Vagina (tissue), 2 donors: ENCODE results near the gene UBR3. TPM values are rescaled to one million over a fixed set of nuclear protein-coding genes. Genes with fewer than 3 reads are reported as not detected.

Experiments
- DNase-seq, 2 donors: peaks; one replicate each; pipeline ENCODE4 v3.0.0-alpha.2; 2017; ENCODE audit errors: extremely low spot score in 2 of 2
- H3K27ac ChIP-seq: fragments of 200-600 bp; sonication (generic); one replicate; pipeline ENCODE4 v1.5.1; 2019
- H3K27me3 ChIP-seq: fragments of 200-600 bp; sonication (generic); one replicate; pipeline ENCODE4 v1.5.1; 2019
- H3K36me3 ChIP-seq, 2 donors: fragments of 200-600 bp; sonication (generic); one replicate each; pipeline ENCODE4 v1.5.1; 2017 to 2019
- H3K4me1 ChIP-seq: fragments of 200-600 bp; sonication (generic); one replicate; pipeline ENCODE4 v1.5.1; 2019
- H3K4me3 ChIP-seq, 2 donors: fragments of 200-600 bp; sonication (generic); 1 replicate in 1 of 2; 2 replicates in 1 of 2; pipeline ENCODE4 v1.5.1; 2016 to 2019
- H3K9me3 ChIP-seq: fragments of 200-600 bp; sonication (generic); one replicate; pipeline ENCODE4 v1.5.1; 2019
- POLR2A ChIP-seq, 2 donors: fragments of 450-650 bp; IDR thresholded peaks; one replicate each; pipeline ENCODE4 v1.6.1; 2017; ENCODE audit warnings: antibody characterized with exemption in 2 of 2, mild to moderate bottlenecking in 2 of 2, moderate library complexity in 2 of 2
- POLR2AphosphoS5 ChIP-seq, 2 donors: sonication (generic); formaldehyde crosslinking; IDR thresholded peaks; one replicate each; pipeline ENCODE4 v1.9.0; 2017; ENCODE audit warnings: antibody characterized with exemption in 2 of 2, mild to moderate bottlenecking in 2 of 2, low read depth in 1 of 2; ENCODE audit not compliant: insufficient read depth in 1 of 2
- intact Hi-C: fragments of 100-400 bp; cut with DNase I; formaldehyde crosslinking; loops from one replicate; pipeline ENCODE4 v1.15.1; 2023
- total RNA-seq: library from RNA; depleted of rRNA; stranded (reverse); fragments of >200 nt; gene quantifications from one replicate; pipeline ENCODE4 v1.2.3, GENCODE V29; 2016
- TF ChIP-seq, protein P1 (sequence below), 3 experiments: fragments of 450-650 bp in 2 of 3; fragments of 200-600 bp in 1 of 3; sonication (generic) in 1 of 3; IDR thresholded peaks; one replicate each; pipeline ENCODE4 v1.5.1; 2017 to 2019; ENCODE audit warnings: antibody characterized with exemption in 3 of 3, mild to moderate bottlenecking in 2 of 3, moderate library complexity in 2 of 3

Gene UBR3, protein sequence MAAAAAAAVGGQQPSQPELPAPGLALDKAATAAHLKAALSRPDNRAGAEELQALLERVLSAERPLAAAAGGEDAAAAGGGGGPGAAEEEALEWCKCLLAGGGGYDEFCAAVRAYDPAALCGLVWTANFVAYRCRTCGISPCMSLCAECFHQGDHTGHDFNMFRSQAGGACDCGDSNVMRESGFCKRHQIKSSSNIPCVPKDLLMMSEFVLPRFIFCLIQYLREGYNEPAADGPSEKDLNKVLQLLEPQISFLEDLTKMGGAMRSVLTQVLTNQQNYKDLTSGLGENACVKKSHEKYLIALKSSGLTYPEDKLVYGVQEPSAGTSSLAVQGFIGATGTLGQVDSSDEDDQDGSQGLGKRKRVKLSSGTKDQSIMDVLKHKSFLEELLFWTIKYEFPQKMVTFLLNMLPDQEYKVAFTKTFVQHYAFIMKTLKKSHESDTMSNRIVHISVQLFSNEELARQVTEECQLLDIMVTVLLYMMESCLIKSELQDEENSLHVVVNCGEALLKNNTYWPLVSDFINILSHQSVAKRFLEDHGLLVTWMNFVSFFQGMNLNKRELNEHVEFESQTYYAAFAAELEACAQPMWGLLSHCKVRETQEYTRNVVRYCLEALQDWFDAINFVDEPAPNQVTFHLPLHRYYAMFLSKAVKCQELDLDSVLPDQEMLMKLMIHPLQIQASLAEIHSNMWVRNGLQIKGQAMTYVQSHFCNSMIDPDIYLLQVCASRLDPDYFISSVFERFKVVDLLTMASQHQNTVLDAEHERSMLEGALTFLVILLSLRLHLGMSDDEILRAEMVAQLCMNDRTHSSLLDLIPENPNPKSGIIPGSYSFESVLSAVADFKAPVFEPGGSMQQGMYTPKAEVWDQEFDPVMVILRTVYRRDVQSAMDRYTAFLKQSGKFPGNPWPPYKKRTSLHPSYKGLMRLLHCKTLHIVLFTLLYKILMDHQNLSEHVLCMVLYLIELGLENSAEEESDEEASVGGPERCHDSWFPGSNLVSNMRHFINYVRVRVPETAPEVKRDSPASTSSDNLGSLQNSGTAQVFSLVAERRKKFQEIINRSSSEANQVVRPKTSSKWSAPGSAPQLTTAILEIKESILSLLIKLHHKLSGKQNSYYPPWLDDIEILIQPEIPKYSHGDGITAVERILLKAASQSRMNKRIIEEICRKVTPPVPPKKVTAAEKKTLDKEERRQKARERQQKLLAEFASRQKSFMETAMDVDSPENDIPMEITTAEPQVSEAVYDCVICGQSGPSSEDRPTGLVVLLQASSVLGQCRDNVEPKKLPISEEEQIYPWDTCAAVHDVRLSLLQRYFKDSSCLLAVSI (N-terminal part only)
- 59.2 TPM for total RNA-seq

DNA sequence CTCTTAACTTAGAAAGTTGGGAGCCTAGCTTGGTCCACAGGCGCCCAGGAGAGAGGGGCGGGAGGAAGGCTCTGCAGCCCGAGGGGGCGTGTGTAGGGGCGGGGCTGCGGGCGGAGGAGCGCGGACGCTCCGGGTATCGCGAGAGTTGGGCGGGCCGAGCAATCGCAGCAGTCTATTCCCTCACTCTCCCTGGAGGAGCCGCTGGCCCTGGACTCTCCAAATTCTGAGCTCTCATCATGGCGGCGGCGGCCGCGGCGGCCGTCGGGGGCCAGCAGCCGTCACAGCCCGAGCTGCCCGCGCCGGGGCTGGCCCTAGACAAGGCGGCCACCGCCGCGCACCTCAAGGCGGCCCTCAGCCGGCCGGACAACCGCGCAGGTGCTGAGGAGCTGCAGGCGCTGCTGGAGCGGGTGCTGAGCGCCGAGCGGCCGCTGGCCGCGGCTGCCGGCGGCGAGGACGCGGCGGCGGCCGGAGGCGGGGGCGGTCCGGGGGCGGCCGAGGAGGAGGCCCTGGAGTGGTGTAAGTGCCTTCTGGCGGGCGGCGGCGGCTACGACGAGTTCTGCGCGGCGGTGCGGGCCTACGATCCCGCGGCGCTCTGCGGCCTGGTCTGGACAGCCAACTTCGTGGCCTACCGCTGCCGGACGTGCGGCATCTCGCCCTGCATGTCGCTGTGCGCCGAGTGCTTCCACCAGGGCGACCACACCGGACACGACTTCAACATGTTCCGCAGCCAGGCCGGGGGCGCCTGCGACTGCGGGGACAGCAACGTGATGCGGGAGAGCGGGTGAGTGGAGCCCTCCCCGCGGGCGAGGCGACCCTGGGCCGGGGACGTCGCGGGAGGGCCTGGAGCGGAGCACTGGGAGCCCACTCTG is at the start of gene UBR3:
UBR3 (plus strand) TSS at position 183 of the 869 bp plus-strand sequence; CDS start at position 237, 54 bp downstream.
- Histone ChIP-seq H3K27ac (peak within 1 kb of the TSS; percentile 81), H3K27me3 (no peaks in the 10 kb centered on the region), H3K4me1 (peaks cover 72% of the 10 kb centered on the region), H3K4me3 (peak within 1 kb of the TSS; percentile 95 to 97), H3K36me3 (no peaks in the 10 kb centered on the region), H3K9me3 (no peaks in the 10 kb centered on the region)
- intact Hi-C loops, result no loop called here
- TF ChIP-seq POLR2AphosphoS5 (IDR thresholded peaks at IDR 0.05; ENCODE audit: insufficient read depth in 1 of 2, low read depth in 1 of 2) (peak; percentile 67 to 83), POLR2A (IDR thresholded peaks at IDR 0.05) (peak in 1 of 2 donors; percentile 86)
- TF ChIP-seq, protein P1, sequence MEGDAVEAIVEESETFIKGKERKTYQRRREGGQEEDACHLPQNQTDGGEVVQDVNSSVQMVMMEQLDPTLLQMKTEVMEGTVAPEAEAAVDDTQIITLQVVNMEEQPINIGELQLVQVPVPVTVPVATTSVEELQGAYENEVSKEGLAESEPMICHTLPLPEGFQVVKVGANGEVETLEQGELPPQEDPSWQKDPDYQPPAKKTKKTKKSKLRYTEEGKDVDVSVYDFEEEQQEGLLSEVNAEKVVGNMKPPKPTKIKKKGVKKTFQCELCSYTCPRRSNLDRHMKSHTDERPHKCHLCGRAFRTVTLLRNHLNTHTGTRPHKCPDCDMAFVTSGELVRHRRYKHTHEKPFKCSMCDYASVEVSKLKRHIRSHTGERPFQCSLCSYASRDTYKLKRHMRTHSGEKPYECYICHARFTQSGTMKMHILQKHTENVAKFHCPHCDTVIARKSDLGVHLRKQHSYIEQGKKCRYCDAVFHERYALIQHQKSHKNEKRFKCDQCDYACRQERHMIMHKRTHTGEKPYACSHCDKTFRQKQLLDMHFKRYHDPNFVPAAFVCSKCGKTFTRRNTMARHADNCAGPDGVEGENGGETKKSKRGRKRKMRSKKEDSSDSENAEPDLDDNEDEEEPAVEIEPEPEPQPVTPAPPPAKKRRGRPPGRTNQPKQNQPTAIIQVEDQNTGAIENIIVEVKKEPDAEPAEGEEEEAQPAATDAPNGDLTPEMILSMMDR (IDR thresholded peaks at IDR 0.05), result peak in 1 of 3 experiments; percentile 27
- peak in 1 of 2 donors; percentile 91 for DNase-seq

- DNase-seq, result no peak
- no peaks in the 10 kb centered on the region for H3K27me3 ChIP-seq
- H3K27ac ChIP-seq, result no peak overlapping the region
- no peaks in the 10 kb centered on the region for H3K9me3 ChIP-seq
- H3K36me3 ChIP-seq, result no peaks in the 10 kb centered on the region
- H3K4me1 ChIP-seq, result peaks cover 5% of the 10 kb centered on the region
- intact Hi-C loops, result no loop called here
- TF ChIP-seq, protein P1 (IDR thresholded peaks at IDR 0.05), result no peak
- TF ChIP-seq POLR2AphosphoS5 (IDR thresholded peaks at IDR 0.05; ENCODE audit: insufficient read depth in 1 of 2, low read depth in 1 of 2), result no peak
- no peak for TF ChIP-seq POLR2A (IDR thresholded peaks at IDR 0.05)
- no peak overlapping the region for H3K4me3 ChIP-seq
These were observed 48.8 kb upstream of the UBR3 start for GRCh38 chr2:169778446-169778845.

DNA sequence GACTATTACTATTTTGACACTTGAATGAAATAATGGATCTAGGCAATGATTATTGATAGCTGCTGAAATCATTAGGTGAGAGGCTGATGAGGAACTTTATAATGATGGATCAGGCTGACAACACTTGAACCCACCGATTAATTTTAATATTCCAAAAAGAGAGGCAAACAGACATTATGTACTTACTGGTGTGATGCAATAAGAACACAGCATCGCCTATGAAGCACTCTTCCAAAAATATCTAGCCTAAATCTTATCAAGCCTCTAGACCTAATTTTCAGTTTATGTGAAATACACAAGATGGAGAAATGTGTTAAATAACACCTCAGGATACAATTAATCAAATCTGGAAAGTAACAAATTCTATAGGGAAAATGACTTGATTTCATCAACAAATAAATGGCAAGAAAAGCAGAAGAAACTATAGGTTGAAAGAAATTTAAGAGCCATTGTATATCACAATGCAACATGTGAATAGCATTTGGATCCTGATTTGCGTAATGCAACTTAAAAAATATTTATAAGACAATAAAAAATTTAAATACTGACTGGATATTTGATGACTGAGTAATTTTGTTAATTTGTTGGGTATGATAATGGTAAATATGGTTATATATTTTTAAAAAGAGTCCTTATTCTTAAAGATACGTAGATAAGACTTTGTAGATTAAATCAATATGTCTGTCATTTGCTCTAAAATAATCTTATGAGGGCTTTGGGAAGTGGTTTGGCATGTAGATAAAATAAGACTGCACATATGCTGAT is 45.8 kb upstream of the UBR3 start:
- Histone ChIP-seq H3K4me1 (peaks cover 2% of the 10 kb centered on the region), H3K4me3 (no peak overlapping the region), H3K9me3 (no peaks in the 10 kb centered on the region), H3K36me3 (no peaks in the 10 kb centered on the region), H3K27ac (no peak overlapping the region), H3K27me3 (no peaks in the 10 kb centered on the region)
- no peak for DNase-seq
- intact Hi-C loops, result no loop called here
- TF ChIP-seq POLR2A (IDR thresholded peaks at IDR 0.05) (no peak), POLR2AphosphoS5 (IDR thresholded peaks at IDR 0.05; ENCODE audit: insufficient read depth in 1 of 2, low read depth in 1 of 2) (no peak)
- TF ChIP-seq, protein P1 (IDR thresholded peaks at IDR 0.05), result no peak

DNA sequence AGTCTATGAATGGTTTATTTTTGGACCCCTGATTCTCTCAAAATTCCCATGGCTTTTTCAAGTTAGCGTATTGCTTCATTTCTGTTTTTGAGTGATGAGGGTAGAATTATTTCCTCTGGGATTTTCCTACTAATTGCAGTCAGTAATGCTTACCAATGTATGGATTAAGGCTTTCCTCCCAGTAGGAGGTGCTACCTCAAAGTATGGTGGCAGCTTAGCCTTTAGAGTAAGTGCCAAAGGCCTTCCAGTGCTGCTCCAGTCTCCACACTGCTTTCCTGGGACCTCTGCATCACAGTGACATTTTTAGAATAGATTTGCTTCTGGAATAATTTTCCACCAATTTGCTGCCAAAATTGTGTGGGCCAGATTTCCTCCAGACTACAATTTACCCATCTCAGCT is 44.7 kb upstream of the UBR3 start:
- H3K27ac ChIP-seq, result no peak overlapping the region
- H3K4me1 ChIP-seq, result no peaks in the 10 kb centered on the region
- no peak for DNase-seq
- no peaks in the 10 kb centered on the region for H3K36me3 ChIP-seq
- intact Hi-C loops, result no loop called here
- H3K9me3 ChIP-seq, result no peaks in the 10 kb centered on the region
- no peak overlapping the region for H3K4me3 ChIP-seq
- TF ChIP-seq POLR2A (IDR thresholded peaks at IDR 0.05), result no peak
- TF ChIP-seq, protein P1 (IDR thresholded peaks at IDR 0.05), result no peak
- TF ChIP-seq POLR2AphosphoS5 (IDR thresholded peaks at IDR 0.05; ENCODE audit: insufficient read depth in 1 of 2, low read depth in 1 of 2), result no peak
- H3K27me3 ChIP-seq, result no peaks in the 10 kb centered on the region
